B cell (primary cell): Measurements from ENCODE around the gene TSR2. TPM values are rescaled to one million over a fixed set of nuclear protein-coding genes. Genes with fewer than 3 reads are reported as not detected.

Experiments
- ATAC-seq: fragments of 200-7000 bp; cut with Tn5 transposase; one replicate; pipeline ENCODE4 v1.10.0; 2021; ENCODE audit warnings: low read depth, mild to moderate bottlenecking, moderate number of reproducible peaks, moderate library complexity
- CTCF ChIA-PET: fragments of 350-600 bp; sonication (Branson Sonifier 250); formaldehyde crosslinking; loops from one replicate; lab custom pipeline; 2021; ENCODE audit warnings: antibody characterized with exemption, inconsistent platforms; lab: Charles Lee
- POLR2A ChIA-PET: fragments of 350-600 bp; sonication (Branson Sonifier 250); formaldehyde crosslinking; loops from one replicate; lab custom pipeline; 2021; ENCODE audit warnings: antibody characterized with exemption; lab: Charles Lee
- DNase-seq: peaks from one replicate; pipeline ENCODE4 v3.0.0; 2013
- H2AFZ ChIP-seq: 2 replicates; pipeline ENCODE4 v1.6.1; 2012; ENCODE audit warnings: mild to moderate bottlenecking, low read depth, low read length; ENCODE audit not compliant: insufficient read depth, poor library complexity, severe bottlenecking
- H3K27ac ChIP-seq, 2 donors: 1 replicate in 1 of 2; 2 replicates in 1 of 2; pipeline ENCODE4 v1.5.1; 2012 to 2013; ENCODE audit warnings: low read length in 2 of 2, mild to moderate bottlenecking in 2 of 2, moderate library complexity in 1 of 2
- H3K27me3 ChIP-seq, 4 experiments: fragments of 200-600 bp in 1 of 4; sonication (generic) in 1 of 4; replicated peaks in 1 of 4; 1 replicate in 2 of 4; 2 replicates in 2 of 4; pipeline versions ENCODE4 v1.6.1 to v1.7.0; 2013 to 2016; ENCODE audit warnings: low read length in 3 of 4, mild to moderate bottlenecking in 2 of 4, mixed read lengths in 1 of 4, moderate library complexity in 1 of 4; ENCODE audit not compliant: insufficient read depth in 4 of 4, control insufficient read depth in 3 of 4; ENCODE audit errors: control extremely low read depth in 1 of 4
- H3K36me3 ChIP-seq, 2 experiments: replicated peaks in 1 of 2; 1 replicate in 1 of 2; 2 replicates in 1 of 2; pipeline versions ENCODE4 v1.6.1 to v1.7.1; 2013; ENCODE audit warnings: low read length in 1 of 2; ENCODE audit not compliant: insufficient read depth in 2 of 2, control insufficient read depth in 1 of 2; ENCODE audit errors: control extremely low read depth in 1 of 2, extremely low read depth in 1 of 2
- H3K4me1 ChIP-seq, 2 donors: fragments of 200-600 bp in 1 of 2; sonication (generic) in 1 of 2; 1 replicate in 1 of 2; 2 replicates in 1 of 2; pipeline versions ENCODE4 v1.5.1 to v1.6.1; 2013 to 2017; ENCODE audit warnings: low read length in 2 of 2; ENCODE audit not compliant: control insufficient read depth in 2 of 2, insufficient read depth in 2 of 2
- H3K4me2 ChIP-seq: replicated peaks from 2 replicates; pipeline ENCODE3; 2012; ENCODE audit warnings: mild to moderate bottlenecking, low read depth, low read length; ENCODE audit not compliant: poor library complexity, severe bottlenecking
- H3K4me3 ChIP-seq, 5 experiments: fragments of 200-600 bp in 1 of 5; sonication (generic) in 1 of 5; 1 replicate in 3 of 5; 2 replicates in 2 of 5; pipeline versions ENCODE4 v1.5.1 to v1.7.0; 2011 to 2016; ENCODE audit warnings: low read length in 4 of 5, mild to moderate bottlenecking in 4 of 5, low read depth in 2 of 5, control low read depth in 1 of 5, moderate library complexity in 1 of 5; ENCODE audit not compliant: insufficient read depth in 1 of 5; ENCODE audit errors: control extremely low read depth in 1 of 5, extremely low read depth in 1 of 5
- H3K79me2 ChIP-seq: fragments of 200-600 bp; sonication (generic); one replicate; pipeline ENCODE4 v1.6.0; 2016; ENCODE audit warnings: low read length; ENCODE audit not compliant: control insufficient read depth, insufficient read depth
- H3K9ac ChIP-seq: fragments of 200-600 bp; sonication (generic); 2 replicates; pipeline ENCODE4 v1.6.1; 2017; ENCODE audit warnings: mild to moderate bottlenecking, low read length, moderate library complexity
- H3K9me3 ChIP-seq, 3 donors: one replicate each; pipeline versions ENCODE4 v1.6.1 to v1.7.1; 2013; ENCODE audit warnings: low read length in 2 of 3; ENCODE audit not compliant: control insufficient read depth in 2 of 3, insufficient read depth in 1 of 3; ENCODE audit errors: control extremely low read depth in 1 of 3
- H4K20me1 ChIP-seq: 2 replicates; pipeline ENCODE4 v1.6.0; 2012; ENCODE audit warnings: mild to moderate bottlenecking, low read length; ENCODE audit not compliant: insufficient read depth, control insufficient read depth, poor library complexity, severe bottlenecking
- H3K27ac Mint-ChIP-seq: one replicate; pipeline ENCODE4 v1.8.0; 2021; ENCODE audit warnings: mixed read lengths
- H3K27me3 Mint-ChIP-seq: one replicate; pipeline ENCODE4 v1.8.0; 2021; ENCODE audit warnings: mixed read lengths
- H3K4me1 Mint-ChIP-seq: one replicate; pipeline ENCODE4 v1.8.0; 2021; ENCODE audit warnings: mixed read lengths
- H3K4me3 Mint-ChIP-seq: one replicate; pipeline ENCODE4 v1.8.0; 2021; ENCODE audit warnings: mixed read lengths
- H3K9me3 Mint-ChIP-seq: one replicate; pipeline ENCODE4 v1.8.0; 2022; ENCODE audit warnings: mixed read lengths; ENCODE audit not compliant: insufficient read depth
- EZH2 ChIP-seq: IDR thresholded peaks from 2 replicates; pipeline ENCODE4 v1.6.1; 2012; ENCODE audit warnings: borderline replicate concordance, low read depth, mild to moderate bottlenecking, moderate library complexity, low read length; ENCODE audit not compliant: insufficient read depth, poor library complexity, severe bottlenecking
- WGBS: methylation state at CpG from one replicate; pipeline ENCODE4 v1.1.5; 2013; ENCODE audit warnings: missing lambda C conversion rate; ENCODE audit not compliant: insufficient coverage; 5-methylcytosine and 5-hydroxymethylcytosine counted together
- intact Hi-C: fragments of 100-400 bp; cut with micrococcal nuclease; formaldehyde crosslinking; loops from one replicate; pipeline ENCODE4 v1.10.0; 2022
- polyA minus RNA-seq: library from RNA; depleted of rRNA, polyadenylated mRNA; stranded (reverse); fragments of >200 nt; gene quantifications from 2 replicates; pipeline ENCODE4 v1.2.3, GENCODE V29; 2012
- polyA plus RNA-seq: library from polyadenylated mRNA; depleted of rRNA; stranded (reverse); fragments of >200 nt; gene quantifications from 2 replicates; pipeline ENCODE4 v1.2.3, GENCODE V29; 2012
- total RNA-seq, 2 donors: library from RNA; stranded (reverse); fragments of 120-200 nt in 1 of 2; gene quantifications; 1 replicate in 1 of 2; 2 replicates in 1 of 2; pipeline versions ENCODE4 v1.2.3 to v1.2.4, GENCODE V29; 2013 to 2022
- TF ChIP-seq, protein P1 (sequence below): fragments of 200-600 bp; IDR thresholded peaks from one replicate; pipeline ENCODE4 v1.8.0; 2022; ENCODE audit warnings: antibody characterized with exemption, mild to moderate bottlenecking

The TSR2 gene, protein sequence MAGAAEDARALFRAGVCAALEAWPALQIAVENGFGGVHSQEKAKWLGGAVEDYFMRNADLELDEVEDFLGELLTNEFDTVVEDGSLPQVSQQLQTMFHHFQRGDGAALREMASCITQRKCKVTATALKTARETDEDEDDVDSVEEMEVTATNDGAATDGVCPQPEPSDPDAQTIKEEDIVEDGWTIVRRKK
- 38.3 and 41.4 TPM in 2 replicates for total RNA-seq
- 35.0 TPM for total RNA-seq (2013)
- 13.7 and 19.5 TPM in 2 replicates for polyA plus RNA-seq
- polyA minus RNA-seq: 14.4 and 14.8 TPM in 2 replicates

DNA sequence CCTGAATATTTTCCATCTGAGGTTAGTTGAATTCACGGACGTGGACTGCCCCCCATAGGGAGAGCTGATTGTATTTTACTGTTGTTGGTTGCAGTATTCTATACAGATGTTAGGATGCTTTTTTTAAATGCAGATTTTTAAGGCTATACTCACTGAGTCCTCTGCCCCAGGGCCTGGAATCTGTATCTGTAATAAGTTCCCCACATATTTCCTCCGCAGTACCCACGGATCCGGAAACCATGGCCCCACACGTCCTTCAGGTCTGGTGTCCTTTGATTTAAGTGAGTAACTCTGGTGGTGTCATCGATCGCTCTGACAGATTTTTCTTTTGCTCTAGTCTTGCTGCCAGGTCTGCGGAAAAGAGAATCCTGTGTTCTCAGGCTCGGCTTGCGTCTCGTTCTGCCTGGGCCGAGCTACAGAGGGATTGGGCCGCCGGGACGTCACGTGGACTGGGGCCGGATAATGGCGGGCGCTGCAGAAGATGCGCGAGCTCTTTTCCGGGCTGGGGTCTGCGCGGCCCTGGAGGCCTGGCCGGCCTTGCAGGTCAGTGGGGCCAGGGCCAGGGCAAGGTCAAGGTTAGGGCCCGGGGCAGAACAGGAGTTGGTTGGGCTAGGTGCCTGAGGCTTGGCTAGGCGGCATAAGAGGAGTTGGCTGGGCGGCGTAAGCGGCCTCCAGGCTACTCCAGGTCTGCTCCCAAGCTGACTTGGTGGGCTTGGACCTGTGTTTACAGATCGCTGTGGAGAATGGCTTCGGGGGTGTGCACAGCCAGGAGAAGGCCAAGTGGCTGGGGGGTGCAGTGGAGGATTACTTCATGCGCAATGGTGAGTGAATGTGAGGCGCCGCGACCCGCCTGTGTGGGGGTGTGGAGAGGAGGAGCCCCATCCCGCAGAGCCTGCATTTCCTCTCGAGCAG is at the start of gene TSR2:
TSS of gene TSR2 (plus strand) at position 445 of the 912 bp plus-strand sequence. CDS start at position 463, 18 bp downstream.
- no peaks in the 10 kb centered on the region for H3K9me3 ChIP-seq
- H3K4me3 ChIP-seq: peak within 1 kb of the TSS; percentile 70 to 92 (median 84)
- H4K20me1 ChIP-seq: peaks cover 5% of the 10 kb centered on the region
- Mint-ChIP-seq H3K27me3 (no peaks in the 10 kb centered on the region), H3K4me3 (peak within 1 kb of the TSS; percentile 94), H3K9me3 (no peaks in the 10 kb centered on the region), H3K27ac (peak within 1 kb of the TSS; percentile 89), H3K4me1 (peaks cover 25% of the 10 kb centered on the region)
- H3K27ac ChIP-seq: peak within 1 kb of the TSS; percentile 50 to 70
- WGBS: 2% methylated on average over 13 of the region's 40 CpGs
- H3K4me2 ChIP-seq: peak within 1 kb of the TSS; percentile 79
- intact Hi-C loops: loop anchor here (1.0 to 2.0 kb wide), 3 partner anchors 90 to 721 kb away; partner anchors contain the start of genes GNL3L and PHF8
- H3K27me3 ChIP-seq: no peaks in the 10 kb centered on the region
- H3K9ac ChIP-seq: peak within 1 kb of the TSS; percentile 86
- ChIA-PET POLR2A (interaction anchor here (1.0 kb wide), 1 partner anchor 368 kb away, joined by 3 read pairs; no protein-coding TSS in a partner anchor), CTCF (interaction anchor here (1.0 kb wide), 1 partner anchor 397 kb away, joined by 4 read pairs; no protein-coding TSS in a partner anchor)
- H2AFZ ChIP-seq: peak within 1 kb of the TSS; percentile 77
- peak; percentile 81 for DNase-seq
- H3K4me1 ChIP-seq: peaks cover 14 to 19% of the 10 kb centered on the region in 2 donors
- TF ChIP-seq EZH2: no peak
- TF ChIP-seq, protein P1, sequence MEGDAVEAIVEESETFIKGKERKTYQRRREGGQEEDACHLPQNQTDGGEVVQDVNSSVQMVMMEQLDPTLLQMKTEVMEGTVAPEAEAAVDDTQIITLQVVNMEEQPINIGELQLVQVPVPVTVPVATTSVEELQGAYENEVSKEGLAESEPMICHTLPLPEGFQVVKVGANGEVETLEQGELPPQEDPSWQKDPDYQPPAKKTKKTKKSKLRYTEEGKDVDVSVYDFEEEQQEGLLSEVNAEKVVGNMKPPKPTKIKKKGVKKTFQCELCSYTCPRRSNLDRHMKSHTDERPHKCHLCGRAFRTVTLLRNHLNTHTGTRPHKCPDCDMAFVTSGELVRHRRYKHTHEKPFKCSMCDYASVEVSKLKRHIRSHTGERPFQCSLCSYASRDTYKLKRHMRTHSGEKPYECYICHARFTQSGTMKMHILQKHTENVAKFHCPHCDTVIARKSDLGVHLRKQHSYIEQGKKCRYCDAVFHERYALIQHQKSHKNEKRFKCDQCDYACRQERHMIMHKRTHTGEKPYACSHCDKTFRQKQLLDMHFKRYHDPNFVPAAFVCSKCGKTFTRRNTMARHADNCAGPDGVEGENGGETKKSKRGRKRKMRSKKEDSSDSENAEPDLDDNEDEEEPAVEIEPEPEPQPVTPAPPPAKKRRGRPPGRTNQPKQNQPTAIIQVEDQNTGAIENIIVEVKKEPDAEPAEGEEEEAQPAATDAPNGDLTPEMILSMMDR: no peak
- H3K36me3 ChIP-seq: peaks cover 0 to 8% of the 10 kb centered on the region in 2 experiments
- ATAC-seq: peak; percentile 99
- peaks cover 22% of the 10 kb centered on the region for H3K79me2 ChIP-seq
